SK-N-SH treated with all-trans-retinoic acid at 6 μM for 48 hours (cell line): ENCODE measurements around the gene PDIA5.

Experiments
- ZFP3 ChIP-seq: fragments of 250-450 bp; sonication (Bioruptor Pico); IDR thresholded peaks from 2 replicates; pipeline ENCODE4 v1.5.0; 2020; ENCODE audit warnings: mild to moderate bottlenecking, moderate library complexity
- TF ChIP-seq, protein P1 (sequence below): fragments of 250-450 bp; sonication (Bioruptor Pico); IDR thresholded peaks from 2 replicates; pipeline ENCODE4 v1.8.0; 2020; ENCODE audit warnings: mild to moderate bottlenecking, moderate library complexity, borderline replicate concordance

DNA sequence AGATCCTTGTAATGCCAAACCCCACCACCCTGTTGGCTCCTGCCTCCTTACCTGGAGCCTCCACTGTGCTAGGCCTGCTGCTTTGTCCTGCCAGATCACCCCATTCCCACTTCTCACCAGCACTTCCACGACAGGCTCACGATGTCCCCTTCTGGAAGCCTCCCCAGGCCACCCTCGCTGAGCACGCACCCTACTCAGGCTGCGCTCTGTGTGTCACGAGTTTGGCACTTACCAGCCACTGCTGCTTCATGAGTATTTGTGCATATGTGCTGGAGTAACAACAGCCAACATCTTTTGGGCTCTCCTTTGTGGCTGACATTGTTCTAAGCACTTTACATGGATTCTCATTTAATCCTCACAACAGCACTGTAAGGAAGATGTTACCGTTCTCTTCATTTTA lies 58.1 kb downstream of the PDIA5 start:
- no peak for TF ChIP-seq ZFP3 (CRISPR knock-in tag)
- TF ChIP-seq, protein P1, sequence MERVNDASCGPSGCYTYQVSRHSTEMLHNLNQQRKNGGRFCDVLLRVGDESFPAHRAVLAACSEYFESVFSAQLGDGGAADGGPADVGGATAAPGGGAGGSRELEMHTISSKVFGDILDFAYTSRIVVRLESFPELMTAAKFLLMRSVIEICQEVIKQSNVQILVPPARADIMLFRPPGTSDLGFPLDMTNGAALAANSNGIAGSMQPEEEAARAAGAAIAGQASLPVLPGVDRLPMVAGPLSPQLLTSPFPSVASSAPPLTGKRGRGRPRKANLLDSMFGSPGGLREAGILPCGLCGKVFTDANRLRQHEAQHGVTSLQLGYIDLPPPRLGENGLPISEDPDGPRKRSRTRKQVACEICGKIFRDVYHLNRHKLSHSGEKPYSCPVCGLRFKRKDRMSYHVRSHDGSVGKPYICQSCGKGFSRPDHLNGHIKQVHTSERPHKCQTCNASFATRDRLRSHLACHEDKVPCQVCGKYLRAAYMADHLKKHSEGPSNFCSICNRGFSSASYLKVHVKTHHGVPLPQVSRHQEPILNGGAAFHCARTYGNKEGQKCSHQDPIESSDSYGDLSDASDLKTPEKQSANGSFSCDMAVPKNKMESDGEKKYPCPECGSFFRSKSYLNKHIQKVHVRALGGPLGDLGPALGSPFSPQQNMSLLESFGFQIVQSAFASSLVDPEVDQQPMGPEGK, result no peak
